Measurements from ENCODE around the gene GPR149. TPM values are rescaled to one million over a fixed set of nuclear protein-coding genes. Genes with fewer than 3 reads are reported as not detected.

Gene GPR149
- total and polyA plus RNA-seq, 2 donors from 2014 or later, result not detected

DNA sequence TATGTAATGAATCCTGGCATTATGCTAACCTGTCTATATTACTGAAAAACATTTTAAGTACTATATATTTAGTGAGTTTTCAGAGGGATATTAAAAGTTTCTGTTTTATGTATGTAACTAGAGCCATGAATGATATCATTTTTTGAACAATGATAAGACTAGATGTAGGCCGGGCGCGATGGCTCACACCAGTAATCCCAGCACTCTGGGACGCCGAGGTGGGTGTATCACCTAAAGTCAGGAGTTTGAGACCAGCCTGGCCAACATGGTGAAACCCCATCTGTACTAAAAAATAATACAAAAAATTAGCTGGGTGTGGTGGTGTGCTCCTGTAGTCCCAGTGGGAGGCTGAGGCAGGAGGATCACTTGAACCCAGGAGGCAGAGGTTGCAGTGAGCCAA, 139.8 kb downstream of the GPR149 start:
- peaks cover 3 to 31% (median 24%) of the 10 kb centered on the region in 3 donors for H3K36me3 ChIP-seq (ENCODE audit: control insufficient read depth in 2 of 3, insufficient read depth in 3 of 3, low read length in 3 of 3)
- no peak for FAIRE-seq
- no peaks in the 10 kb centered on the region for H3K4me1 ChIP-seq (ENCODE audit: control insufficient read depth in 2 of 3, insufficient read depth in 2 of 3, low read depth in 1 of 3, low read length in 3 of 3)
- H3K4me3 ChIP-seq (ENCODE audit: low read length in 3 of 3), result no peak overlapping the region
- H3K27me3 ChIP-seq (ENCODE audit: control insufficient read depth, insufficient read depth, low read length), result no peaks in the 10 kb centered on the region
- no peak overlapping the region for H3K27ac ChIP-seq (ENCODE audit: low read depth in 2 of 2, low read length in 2 of 2)
- no peak overlapping the region for H3K9ac ChIP-seq (ENCODE audit: low read length in 3 of 3)
- intact Hi-C loops (cut with DNase I), result no loop called here
- H3K9me3 ChIP-seq (ENCODE audit: control insufficient read depth in 2 of 3, insufficient read depth in 1 of 3, low read length in 3 of 3), result no peaks in the 10 kb centered on the region
- DNase-seq, result no peak
- no peak for TF ChIP-seq CTCF (IDR thresholded peaks at IDR 0.05; ENCODE audit: borderline replicate concordance, extremely low read depth, insufficient read depth)

Other genes starting within 250 kb of the GPR149 start
- gene DHX36, start 105.7 kb downstream of the GPR149 start, total RNA-seq, result 76.7 TPM
- gene DHX36, start 105.7 kb downstream of the GPR149 start, polyA plus RNA-seq (ENCODE audit: insufficient read depth, low read depth, low replicate concordance), result 19.8 TPM